DND-41 (cell line): ENCODE measurements around the gene TPO.

Experiments used
- EZH2 ChIP-seq: IDR thresholded peaks from 3 replicates; pipeline ENCODE4 v1.6.1; 2012; ENCODE audit warnings: borderline replicate concordance, low read depth, mild to moderate bottlenecking, moderate library complexity, low read length, inconsistent platforms; ENCODE audit not compliant: severe bottlenecking
- TF ChIP-seq, protein P1 (sequence below): IDR thresholded peaks from 2 replicates; pipeline ENCODE4 v1.5.1; 2012; ENCODE audit warnings: borderline replicate concordance, low read length, moderate library complexity, mild to moderate bottlenecking; ENCODE audit not compliant: poor library complexity, severe bottlenecking; ENCODE audit errors: extremely low read depth

DNA sequence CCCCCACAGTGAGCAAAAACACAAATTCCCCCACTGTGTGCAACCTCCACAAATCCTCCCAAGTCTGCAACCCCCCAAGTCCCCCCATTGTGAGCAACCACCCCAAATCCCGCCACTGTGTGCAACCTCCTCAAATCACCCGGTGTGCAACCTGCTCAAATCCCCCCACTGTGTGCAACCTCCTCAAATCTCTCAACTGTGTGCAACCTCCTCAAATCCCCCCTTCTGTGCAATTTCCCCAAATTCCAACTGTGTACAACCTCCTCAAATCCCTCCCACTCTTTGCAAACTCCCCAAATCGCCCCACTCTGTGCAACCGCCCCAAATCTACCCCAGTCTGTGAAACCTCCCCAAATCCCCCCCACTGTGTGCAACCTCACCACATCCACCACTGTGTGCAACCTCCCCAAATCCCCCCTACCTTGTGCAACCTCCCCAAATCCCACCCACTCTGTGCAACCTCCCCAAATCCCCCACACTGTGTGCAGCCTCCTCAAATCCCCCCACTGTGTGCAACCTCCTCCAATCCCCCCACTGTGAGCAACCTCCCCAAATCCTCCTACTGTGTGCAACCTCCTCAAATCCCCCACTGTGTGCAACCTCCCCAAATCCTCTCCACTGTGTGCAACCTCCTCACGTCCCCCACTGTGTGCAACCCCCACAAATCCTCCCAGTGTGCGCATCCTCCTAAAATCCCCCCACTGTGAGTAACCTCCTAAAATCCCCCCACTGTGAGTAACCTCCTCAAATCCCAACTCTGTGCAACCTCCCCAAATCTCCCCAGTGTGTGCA, 115.2 kb downstream of the TPO start:
- TF ChIP-seq, protein P1, sequence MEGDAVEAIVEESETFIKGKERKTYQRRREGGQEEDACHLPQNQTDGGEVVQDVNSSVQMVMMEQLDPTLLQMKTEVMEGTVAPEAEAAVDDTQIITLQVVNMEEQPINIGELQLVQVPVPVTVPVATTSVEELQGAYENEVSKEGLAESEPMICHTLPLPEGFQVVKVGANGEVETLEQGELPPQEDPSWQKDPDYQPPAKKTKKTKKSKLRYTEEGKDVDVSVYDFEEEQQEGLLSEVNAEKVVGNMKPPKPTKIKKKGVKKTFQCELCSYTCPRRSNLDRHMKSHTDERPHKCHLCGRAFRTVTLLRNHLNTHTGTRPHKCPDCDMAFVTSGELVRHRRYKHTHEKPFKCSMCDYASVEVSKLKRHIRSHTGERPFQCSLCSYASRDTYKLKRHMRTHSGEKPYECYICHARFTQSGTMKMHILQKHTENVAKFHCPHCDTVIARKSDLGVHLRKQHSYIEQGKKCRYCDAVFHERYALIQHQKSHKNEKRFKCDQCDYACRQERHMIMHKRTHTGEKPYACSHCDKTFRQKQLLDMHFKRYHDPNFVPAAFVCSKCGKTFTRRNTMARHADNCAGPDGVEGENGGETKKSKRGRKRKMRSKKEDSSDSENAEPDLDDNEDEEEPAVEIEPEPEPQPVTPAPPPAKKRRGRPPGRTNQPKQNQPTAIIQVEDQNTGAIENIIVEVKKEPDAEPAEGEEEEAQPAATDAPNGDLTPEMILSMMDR = no peak
- no peak for TF ChIP-seq EZH2
